Measurements from ENCODE around the gene TOR1A.

TOR1A gene, protein sequence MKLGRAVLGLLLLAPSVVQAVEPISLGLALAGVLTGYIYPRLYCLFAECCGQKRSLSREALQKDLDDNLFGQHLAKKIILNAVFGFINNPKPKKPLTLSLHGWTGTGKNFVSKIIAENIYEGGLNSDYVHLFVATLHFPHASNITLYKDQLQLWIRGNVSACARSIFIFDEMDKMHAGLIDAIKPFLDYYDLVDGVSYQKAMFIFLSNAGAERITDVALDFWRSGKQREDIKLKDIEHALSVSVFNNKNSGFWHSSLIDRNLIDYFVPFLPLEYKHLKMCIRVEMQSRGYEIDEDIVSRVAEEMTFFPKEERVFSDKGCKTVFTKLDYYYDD

DNA sequence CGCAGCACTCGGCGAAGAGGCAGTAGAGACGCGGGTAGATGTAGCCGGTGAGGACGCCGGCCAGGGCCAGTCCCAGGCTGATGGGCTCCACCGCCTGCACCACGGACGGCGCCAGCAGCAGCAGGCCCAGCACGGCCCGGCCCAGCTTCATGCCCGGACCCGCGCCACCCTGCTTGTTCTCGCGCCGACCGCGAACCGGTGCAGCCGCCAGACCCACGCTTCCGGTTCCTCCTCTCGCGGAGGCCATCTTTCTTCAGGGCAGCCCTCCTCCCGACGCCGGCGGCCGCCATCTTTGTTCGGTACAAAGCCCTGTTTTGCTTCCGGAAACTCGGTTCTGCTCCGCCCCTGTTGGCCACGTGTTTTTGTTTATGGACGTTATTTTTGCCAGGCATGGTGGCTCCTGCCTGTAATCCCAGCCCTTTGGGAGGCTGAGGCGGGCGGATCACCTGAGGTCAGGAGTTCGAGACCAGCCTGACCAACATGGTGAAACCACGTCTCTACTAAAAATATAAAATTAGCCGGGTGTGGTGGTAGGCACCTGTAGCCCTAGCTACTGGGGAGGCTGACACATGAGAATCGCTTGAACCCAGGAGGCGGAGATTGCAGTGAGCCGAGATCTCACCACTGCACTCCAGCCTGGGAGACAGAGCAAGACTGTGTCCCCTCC, at the start of gene TOR1A:
Gene TOR1A, minus strand, starts transcription at position 202 of the 667 bp plus-strand sequence. Its CDS starts 51 bp downstream, at position 151.
- DNase-seq: peak; percentile 93

DNA sequence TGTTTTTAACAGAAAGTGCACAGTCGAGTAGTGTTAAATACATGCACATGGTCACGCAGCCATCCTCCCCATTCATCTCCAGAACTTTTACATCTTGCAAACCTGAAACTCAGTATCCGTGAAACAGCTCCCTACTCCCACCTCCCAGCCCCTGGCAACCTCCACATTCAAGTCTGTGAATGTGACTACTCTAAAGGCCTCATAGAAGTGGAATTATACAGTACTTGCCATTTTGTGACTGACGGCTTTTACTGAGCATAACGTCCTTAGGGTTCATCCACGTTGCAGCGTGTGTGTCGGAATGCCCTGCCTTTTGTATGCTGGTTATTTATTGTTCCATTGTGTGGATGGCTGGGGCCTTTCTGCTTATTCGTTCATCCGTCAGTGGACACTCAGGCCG, 47.1 kb upstream of the TOR1A start:
- no peak for DNase-seq

DNA sequence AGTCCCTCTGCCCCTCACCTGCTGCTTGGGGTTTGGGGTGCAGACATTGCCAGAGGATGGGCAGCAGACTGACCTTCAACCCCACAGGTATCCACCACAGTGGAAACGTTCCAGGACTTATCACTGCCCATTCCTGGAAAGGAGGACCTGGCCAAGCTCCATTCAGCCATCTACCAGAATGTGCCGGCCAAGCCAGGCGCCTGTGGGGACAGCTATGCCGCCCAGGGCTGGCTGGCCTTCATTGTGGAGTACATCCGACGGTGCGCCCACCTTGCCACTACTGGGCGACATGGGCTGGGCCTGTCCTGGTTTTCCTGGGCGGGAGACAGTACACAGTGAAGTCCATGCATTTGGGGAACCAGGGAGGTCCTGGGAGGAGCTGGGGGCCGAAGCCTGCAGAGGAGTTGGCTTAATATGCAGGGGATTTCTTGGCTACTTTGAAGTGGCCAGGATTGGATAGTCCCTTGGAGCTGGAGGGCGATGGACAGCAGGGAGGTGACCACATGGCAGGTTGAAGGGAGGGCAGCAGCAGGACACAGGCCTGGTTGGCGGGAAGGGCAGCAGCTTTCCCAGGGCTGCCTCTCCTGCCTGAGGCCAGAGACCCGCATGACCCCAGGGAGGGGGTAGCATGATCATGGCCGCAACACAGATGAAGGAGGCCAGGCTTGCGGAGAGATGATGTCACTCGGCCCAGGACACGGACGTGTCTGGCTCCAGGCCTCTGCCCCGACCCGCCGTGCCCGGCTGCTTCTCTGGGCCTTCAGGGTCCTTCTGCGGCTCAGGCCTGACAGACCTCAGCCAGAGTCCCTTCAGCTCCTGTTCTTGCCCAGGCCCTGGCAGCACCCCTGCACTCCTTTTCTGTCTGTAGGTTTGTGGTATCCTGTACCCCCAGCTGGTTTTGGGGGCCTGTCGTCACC, 45.9 kb upstream of the TOR1A start:
- DNase-seq: no peak

DNA sequence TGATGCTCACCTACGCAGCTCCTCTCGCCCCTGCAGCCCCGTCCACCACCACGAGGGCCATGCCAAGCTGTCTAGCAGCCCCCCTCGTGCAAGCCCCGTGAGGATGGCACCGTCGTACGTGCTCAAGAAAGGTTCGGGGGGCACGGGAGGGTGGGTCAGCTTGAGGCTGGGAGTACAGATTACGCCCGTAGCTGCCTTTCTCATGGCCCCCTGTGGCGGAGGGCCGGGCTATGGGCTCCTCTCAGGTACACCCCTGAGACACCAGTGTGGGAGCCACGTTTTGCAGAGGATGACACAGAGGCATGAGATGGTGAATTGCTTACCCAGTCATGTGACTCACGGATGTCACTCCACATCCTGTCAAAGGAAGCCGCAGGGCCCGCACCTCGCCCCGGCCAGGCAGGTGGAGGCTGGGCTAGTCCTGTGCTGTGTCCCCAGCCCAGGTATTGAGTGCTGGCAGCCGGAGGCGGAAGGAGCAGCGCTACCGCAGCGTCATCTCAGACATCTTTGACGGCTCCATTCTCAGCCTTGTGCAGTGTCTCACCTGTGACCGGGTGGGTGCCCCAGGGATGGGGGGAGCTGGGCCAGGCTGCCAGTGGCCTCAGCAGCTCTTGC, 45.0 kb upstream of the TOR1A start:
- DNase-seq: peak; percentile 94

DNA sequence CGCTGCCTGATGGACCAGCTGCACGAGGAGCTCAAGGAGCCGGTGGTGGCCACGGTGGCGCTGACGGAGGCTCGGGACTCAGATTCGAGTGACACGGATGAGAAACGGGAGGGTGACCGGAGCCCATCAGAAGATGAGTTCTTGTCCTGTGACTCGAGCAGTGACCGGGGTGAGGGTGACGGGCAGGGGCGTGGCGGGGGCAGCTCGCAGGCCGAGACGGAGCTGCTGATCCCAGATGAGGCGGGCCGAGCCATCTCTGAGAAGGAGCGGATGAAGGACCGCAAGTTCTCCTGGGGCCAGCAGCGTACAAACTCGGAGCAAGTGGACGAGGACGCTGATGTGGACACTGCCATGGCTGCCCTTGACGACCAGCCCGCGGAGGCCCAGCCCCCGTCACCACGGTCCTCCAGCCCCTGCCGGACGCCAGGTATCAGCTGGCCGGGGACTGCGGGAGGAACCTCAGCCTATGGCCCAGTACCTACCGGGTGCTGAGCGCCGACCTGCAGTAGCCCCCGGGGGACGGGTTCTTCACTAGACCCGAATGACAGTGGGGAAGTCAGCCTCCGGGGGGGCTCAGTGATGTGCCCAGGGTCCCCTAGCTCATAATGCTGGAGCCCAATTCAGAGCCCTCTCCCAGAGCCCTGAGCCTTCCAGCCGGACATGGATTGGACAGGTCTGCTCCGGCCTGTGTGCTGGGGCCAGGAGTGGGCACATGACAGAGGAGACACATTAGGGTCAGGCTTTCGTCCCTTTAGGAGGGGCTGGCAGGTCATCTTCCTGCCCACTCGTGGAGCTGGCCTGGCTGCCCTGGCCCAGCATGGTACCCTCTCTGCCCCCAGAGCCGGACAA, 44.3 kb upstream of the TOR1A start:
- no peak for DNase-seq

DNA sequence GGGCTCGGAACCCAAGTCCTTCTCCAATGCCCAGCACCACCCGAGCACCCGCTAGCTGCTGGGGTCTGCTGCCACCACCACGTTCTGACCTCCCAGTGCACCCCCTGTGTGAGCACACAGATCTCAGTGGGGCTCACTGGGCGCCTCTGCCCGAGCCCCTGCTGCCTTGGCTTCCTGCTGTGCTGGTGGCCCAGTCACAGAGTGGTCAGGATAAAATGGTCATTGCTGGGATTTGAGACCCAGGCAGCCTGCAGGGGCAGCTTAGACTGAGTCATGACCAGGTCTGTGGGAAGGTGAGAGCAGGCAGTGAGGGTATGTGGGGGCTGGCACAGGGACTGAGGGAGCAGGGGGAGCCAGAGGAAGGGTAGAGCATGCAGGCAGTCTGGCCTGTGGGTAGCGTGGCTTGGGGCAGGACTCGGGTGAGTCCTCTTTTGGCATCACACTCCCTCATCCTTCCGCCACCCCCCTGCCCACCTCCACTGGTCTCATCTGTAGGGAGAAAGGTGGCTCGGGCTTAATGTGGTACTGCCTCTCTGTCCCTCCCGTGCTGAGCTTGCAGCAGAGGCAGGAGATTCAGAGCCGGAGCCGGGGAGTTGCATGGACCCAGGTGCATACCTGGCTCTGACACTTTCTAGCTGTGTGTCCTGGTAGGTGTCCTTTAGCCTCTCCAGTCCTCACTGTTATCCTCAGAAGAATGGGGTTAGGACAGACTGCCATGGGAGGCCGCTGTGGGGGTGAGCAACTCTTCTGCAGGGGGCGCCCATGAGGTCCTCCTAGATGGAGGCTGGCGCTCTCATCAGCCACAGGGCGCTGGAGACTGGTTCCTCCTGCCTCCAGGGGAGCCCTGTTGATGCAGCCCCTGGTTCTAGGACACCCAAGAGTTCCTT, 43.4 kb upstream of the TOR1A start:
- no peak for DNase-seq

DNA sequence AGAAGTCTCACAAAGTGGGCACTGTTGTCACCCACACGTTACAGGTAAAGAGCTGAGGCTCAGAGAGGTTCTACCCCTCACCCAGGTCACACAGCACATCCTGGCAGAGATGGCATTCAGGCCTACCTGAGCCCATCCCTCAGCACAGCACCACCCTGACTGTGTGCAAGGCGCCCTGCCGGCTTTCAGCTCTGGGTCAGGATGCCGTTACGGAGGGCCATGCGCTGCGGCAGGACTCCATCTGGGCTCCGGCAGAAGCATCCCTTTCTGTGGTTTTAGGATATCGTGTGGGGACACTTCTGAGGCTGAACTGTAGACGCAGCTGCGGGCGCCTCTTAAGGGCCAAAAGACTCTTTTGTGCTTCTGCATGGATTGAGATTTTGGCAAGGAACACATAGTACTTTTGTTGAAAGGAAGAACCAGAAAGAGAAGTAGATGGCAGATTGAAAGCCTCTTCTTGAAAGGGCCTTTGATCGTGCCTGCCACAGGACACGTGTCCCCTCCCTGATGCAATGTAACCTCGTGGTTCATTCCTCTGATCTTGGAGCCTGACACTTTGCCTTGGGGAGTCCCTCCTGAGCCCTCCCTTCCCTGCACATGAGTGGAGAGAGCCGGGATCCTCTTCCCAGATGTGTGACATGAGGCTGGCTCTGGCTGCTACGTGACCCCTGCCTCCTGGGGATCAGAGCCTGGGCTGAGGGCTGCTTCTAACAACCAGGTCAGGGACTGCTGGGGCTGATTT, 42.6 kb upstream of the TOR1A start:
- DNase-seq: peak; percentile 61

DNA sequence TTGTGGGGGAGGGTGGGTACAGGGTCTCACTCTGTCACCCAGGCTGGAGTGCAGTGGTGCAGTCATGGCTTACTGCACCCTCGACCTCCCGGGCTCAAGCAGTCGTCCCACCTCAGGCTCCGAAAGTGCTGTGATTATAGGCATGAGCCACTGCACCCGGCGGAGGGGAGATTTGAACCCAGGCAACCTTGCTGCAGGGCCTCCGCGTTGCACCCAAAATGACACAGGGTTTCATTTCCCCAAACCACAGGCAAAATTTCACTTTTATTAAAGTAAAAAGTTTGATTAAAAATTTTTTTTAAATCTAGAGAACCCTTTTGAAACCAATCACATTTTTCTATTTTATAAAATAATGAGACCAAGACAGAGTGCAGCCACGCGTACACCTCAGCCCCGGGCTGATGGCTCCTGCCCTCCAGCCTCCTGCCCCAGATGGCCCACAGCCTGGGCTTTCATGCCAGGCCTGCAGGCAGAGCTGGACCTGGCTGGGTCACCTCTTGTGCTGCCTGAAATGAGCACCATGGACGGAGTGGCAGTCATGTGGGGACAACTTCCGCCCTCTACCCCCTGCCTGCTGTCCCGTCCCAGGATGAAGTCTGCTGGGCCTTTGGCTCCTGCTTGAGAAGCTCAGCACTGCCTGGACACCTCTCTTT, 41.9 kb upstream of the TOR1A start:
- no peak for DNase-seq

DNA sequence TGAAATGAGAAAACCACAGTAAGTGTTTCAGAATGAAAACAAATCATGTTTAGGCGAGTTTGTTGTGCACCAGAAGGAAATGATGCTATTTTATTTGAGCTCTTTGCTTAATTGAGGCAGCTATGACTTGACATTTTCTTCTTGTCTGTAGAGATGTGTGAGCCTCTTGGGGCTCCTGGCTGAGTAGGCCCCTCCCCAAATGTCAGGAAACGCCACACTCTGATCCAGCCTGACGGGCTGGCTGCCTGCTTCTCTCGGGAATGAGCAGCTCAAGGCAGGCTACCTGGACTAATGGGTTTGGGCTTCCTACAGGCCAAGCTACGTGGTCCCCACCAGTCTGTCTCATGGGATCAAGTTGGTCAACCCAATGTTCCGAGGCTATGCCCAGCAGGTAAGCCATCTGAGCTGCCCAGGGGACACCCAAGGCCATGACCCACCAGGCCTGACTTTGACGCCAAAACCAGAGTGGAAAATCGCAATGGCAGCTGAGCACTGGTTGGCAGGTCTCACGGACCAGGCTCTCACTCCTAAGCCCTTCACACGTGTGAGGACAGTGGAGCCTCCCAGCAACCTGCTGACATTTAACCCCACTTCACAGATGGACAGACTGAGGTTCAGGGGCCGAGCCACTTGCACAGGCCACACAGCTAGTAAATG, 41.2 kb upstream of the TOR1A start:
- no peak for DNase-seq

DNA sequence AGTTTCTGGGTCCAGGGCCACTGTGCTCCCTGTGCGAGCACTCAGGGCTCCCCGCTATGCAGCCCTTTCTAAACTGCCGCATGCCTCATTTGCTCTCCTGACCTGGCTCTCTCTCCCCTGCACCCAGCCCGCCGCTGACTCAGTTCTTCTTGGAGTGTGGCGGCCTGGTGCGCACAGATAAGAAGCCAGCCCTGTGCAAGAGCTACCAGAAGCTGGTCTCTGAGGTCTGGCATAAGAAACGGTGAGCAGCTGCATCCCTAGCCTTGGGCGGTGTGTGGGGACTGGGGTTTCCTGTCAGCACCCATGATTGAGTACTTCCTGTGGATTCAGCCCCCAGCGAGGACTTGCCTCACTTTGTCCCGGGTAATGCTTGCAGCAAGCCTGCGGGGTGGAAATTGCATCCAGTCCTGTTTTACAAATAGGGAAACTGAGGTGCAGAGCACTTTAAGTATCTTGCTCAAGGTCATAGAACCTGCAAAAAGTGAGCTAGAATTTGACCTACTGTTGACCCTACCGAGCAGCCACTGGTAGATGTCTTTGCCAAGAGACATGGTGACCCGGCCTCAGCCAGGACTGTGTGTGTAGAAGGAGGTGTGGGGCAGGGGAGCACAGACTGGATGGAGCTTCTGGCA, 39.2 kb upstream of the TOR1A start:
- DNase-seq: peak; percentile 70

DNA sequence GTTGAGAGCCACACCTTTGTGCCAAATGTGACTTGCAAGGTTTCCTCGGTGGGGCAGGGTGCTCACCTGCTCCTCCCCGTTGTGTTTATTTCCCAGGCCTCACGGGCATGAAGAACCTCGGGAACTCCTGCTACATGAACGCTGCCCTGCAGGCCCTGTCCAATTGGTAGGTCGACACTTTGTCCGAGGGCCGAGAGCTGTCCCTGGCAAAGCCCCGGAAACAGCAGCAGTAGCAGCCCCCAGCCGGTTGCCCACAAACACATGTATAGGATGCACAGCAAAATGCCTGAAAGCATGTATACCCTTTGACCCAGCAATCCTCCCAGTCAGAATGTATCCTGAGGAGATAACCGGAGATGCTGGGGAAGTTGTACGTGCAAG, 37.5 kb upstream of the TOR1A start:
- DNase-seq: no peak

DNA sequence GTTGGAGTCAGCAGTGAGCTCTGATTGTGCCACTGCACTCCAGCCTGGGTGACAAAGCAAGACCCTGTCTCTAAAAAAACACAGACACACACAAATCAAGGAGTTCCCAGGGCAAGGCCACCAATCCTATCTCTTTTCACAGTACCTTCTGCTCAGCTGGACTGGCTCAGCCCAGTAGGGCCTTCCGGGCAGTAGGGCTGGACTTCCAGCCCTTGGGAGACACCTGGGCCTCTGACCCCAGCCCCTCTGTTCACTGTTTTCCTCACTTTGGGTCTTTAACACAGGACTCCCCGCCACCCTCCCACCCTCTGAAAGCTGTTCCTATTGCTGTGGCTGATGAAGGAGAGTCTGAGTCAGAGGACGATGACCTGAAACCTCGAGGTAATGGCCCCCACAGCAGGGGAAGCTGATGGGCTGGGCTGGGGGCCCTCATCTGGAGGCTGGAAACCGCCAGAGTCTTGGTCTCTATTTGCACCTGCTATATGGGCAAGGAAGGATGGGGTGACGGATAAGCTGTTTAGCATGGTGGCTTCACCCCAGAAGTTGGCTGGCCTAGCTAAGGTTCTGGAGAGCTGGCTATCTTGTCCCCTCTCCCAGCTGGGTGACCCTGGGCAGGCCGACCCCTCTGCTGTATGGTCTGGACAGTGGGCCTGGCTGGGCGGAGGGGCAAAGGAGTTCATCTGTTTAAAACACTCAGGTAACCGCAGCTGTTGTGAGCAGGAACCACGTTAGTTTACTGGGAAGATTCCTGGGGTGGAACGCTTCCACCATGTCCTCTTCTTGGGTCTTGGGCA, 36.9 kb upstream of the TOR1A start:
- no peak for DNase-seq

DNA sequence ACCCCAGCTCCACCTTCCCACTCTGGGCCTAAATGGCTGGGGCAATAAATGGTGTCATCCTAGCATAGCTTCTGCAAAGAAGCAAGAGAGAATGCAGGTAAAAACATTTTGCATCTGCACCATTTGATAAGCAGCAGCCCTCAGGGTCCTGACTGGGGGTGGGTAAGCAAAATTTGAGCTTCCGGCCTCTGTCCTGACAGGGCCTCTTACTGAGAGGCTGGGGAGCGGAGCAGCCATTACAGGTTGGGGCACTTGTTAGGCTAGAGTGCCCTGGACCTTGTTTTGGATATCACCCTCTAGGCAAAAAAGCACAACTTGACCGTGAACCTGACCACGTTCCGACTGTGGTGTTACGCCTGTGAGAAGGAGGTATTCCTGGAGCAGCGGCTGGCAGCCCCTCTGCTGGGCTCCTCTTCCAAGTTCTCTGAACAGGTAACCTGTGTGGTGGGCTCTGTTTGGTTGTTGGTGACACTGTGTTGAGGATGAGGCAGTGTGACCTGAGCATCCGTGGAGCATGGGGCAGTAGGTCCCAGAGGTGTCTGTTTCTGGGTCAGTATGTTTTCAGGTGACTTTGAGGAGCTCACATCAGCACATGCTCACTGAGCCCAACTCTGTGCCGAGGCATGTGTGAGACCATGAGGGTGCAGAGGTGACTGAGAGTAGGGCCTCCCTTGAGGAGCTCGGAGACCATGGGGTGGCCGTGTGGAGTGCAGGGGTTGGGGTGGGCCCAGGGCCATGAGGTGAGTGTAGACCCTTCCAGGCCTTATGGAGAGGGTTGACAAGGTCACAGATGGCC, 34.4 kb upstream of the TOR1A start:
- DNase-seq: no peak

DNA sequence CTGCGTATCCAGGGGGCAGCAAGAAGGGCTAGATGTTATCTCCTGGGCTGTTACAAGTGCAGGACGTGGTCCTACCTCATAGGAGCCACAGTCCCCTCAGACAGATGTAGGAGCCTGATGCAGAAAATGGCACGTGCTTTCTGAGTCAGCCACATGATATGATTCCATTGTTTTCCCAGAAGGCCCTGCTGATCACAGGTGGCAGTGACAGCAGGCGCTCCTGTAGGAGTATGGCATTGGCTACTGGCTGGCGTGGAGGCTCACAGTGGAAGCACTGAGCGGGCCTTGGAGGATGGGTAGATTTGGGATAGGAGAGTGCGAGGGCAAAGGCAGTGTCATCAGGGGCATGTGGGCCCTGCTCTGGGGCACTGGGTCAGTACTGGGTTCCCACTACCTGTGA, 33.3 kb upstream of the TOR1A start:
- DNase-seq: no peak

DNA sequence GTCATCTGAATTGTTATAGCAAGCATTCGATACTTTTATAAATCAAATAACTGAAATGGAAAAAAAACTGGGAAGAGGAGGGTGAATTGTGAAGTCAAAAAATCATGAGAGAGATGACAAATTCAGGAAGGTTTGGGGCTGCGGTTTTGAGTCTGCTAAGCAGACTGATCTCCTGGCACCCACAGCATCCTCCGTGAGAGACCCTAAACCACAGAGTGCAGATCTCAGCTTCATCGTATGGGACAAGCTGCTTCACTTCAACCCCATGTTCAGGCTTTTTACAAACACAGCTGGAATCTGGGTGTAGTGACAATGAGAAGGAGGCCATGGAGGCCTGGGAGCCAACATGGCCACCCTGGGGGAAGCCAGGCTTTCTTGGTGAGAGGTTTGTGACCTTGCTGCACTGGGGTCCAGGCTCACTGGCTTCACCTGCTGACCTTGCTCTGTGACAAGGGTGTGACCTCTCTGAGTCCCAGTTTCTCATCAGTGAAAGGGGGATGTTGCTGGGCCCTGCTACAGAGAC, 30.7 kb upstream of the TOR1A start:
- DNase-seq: peak; percentile 26

DNA sequence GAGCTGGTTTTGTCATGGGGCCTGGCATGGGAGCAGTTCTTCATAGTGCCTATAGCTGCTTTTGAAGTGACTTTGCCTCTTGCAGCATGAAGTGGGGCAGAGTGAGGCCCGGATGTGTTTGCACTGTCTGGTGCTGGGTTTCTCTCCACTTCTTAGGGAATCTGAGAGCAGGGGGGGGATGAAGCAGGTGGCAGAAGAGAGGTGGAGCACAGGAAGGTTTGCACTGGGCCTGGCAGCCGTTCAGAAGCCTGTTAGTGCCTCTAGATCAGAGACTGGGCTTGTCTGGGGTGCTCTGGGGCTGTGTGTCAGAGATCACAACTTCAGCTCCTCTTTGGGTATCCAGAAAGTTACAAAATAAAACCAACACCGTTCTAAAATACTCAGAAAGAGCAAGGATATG, 29.7 kb upstream of the TOR1A start:
- no peak for DNase-seq

DNA sequence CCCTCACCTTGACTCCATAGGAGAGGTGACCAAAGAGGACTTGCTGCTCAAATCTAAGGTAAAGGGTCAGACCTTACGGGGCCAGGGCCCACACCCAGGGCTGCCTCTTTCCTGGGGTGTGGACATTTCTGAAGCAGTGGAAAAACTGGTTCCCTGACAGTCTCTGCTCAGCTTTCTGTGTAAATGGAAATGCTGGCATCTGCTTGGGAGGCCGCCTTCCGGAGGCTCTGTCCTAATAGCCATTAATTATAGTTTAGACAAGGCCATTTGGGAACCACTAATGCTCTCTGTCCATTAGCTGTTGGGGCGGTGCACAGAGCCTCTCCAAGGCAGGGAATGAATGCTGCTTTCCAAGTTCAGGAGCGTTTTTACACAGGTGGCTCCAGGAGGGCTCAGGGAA, 28.6 kb upstream of the TOR1A start:
- DNase-seq: no peak
